Left ventricle myocardium inferior (tissue), 1 donor: ENCODE measurements around the gene MPC1L. TPM values are rescaled to one million over a fixed set of nuclear protein-coding genes. Genes with fewer than 3 reads are reported as not detected.
"Not testable (repeated sequence)": the region's sequence is repeated elsewhere in the genome, so short reads cannot be mapped to it uniquely, and the experiment has no call there.

Experiments
- DNase-seq: peaks from one replicate; pipeline ENCODE4 v3.0.0-alpha.2; 2020
- H3K27ac ChIP-seq: fragments of 200-600 bp; replicated peaks from 2 replicates; pipeline ENCODE4 v1.8.0; 2021
- H3K27me3 ChIP-seq: fragments of 200-600 bp; 2 replicates; pipeline ENCODE4 v1.8.0; 2021; ENCODE audit warnings: low read depth
- H3K36me3 ChIP-seq: fragments of 200-600 bp; 2 replicates; pipeline ENCODE4 v1.8.0; 2021
- H3K4me1 ChIP-seq: fragments of 200-600 bp; 2 replicates; pipeline ENCODE4 v1.8.0; 2021
- H3K4me3 ChIP-seq: fragments of 200-600 bp; 2 replicates; pipeline ENCODE4 v1.8.0; 2021; ENCODE audit warnings: mild to moderate bottlenecking, moderate library complexity
- H3K9me3 ChIP-seq: fragments of 200-600 bp; replicated peaks from 2 replicates; pipeline ENCODE4 v1.8.0; 2021
- CTCF ChIP-seq: fragments of 200-600 bp; IDR thresholded peaks from 2 replicates; pipeline ENCODE4 v1.8.0; 2021; ENCODE audit warnings: antibody characterized with exemption, mild to moderate bottlenecking, borderline replicate concordance
- intact Hi-C: fragments of 100-400 bp; cut with micrococcal nuclease; formaldehyde crosslinking; loops from one replicate; pipeline ENCODE4 v1.11.0; 2022
- long read RNA-seq: library from polyadenylated mRNA; unstranded; transcript quantifications from one replicate; pipeline ENCODE4 v2.0.0, GENCODE V29; 2021
- total RNA-seq: library from RNA; stranded (reverse); fragmentation: NEBNext Ultra II Directional; extraction: Animal tissue kit (Norgen Biotek cat#: 25700); gene quantifications from one replicate; pipeline ENCODE4 v1.2.1, GENCODE V29; 2021
- donor health status: DM: no; HTN: yes; CAD: no; lungs with severe emphysema.

Gene MPC1L
- total RNA-seq, result not detected
- long read RNA-seq, result 0 reads

GRCh38 chrX:40623139-40623536, at the start of gene MPC1L:
TSS of gene MPC1L (plus strand) at chrX:40623428. CDS start at chrX:40623566, 138 bp downstream.
- Histone ChIP-seq H3K36me3 (peaks cover 12% of the 10 kb centered on the region), H3K4me3 (no peak within 1 kb of the TSS), H3K27ac (no peak within 1 kb of the TSS), H3K4me1 (no peaks in the 10 kb centered on the region), H3K27me3 (no peaks in the 10 kb centered on the region), H3K9me3 (no peaks in the 10 kb centered on the region)
- intact Hi-C loops, result no loop called here
- TF ChIP-seq CTCF, result no peak
- no peak for DNase-seq

DNA sequence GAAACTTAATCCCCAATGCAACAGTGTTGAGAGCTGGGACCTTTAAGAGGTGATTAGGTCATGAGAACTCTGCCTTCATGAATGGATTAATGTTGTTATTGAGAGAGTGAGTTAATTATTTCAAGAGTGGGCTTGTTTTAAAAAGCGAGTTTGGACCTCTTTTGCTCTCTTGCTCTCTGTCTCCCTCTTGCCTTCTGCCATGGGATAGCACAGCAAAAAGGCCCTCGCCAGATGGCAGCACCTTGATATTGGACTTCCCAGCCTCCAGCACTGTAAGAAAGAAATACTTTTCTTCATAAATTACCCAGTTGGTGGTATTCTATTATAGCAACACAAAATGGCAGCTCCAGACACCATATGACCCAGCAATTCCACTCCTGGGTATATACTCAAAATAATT, 49.5 kb upstream of the MPC1L start:
- DNase-seq, result no peak
- H3K9me3 ChIP-seq, result no peaks in the 10 kb centered on the region
- no peak overlapping the region for H3K27ac ChIP-seq
- H3K4me3 ChIP-seq, result no peak overlapping the region
- peak; percentile 32 for TF ChIP-seq CTCF
- intact Hi-C loops, result no loop called here
- H3K36me3 ChIP-seq, result no peaks in the 10 kb centered on the region
- H3K27me3 ChIP-seq, result no peaks in the 10 kb centered on the region
- no peaks in the 10 kb centered on the region for H3K4me1 ChIP-seq

DNA sequence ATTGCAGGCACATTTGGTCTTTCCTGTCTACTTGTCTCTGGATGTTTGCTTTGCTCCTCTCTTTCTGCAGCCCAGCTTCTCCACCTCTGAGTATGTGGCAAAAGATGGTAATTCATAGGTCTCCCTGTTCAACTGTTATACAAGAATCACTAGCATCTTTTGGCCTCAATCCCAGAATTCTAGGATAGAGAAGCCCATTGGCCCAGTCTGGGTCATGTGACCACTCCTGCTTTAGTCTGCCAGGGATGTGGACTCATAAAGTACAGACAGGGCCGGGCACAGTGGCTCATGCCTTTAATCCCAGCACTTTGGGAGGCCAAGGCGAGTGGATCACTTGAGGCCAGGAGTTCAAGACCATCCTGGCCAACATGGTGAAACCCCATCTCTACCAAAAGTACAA, 47.8 kb upstream of the MPC1L start:
- H3K27me3 ChIP-seq, H3K27ac ChIP-seq, H3K36me3 ChIP-seq, intact Hi-C loops, H3K4me1 ChIP-seq, H3K4me3 ChIP-seq, H3K9me3 ChIP-seq, DNase-seq: not testable (repeated sequence)

DNA sequence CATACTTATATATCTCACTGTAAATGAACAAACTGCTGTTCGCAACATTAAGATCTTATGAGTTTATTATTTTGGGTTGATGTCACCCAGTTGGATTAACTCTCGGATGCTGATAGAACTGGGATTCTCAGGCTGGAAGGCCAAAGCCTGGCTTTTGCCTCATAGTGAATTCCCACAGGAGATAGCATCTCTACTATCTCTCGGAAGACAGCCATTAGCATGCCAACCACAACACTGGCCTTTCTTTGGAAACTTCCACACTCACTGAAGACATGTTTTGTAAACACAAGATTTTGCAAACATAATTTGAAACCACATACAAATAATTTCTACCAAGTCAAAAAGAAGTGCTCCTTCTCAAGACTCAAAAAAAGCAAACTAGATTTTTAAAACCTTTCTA, 46.9 kb upstream of the MPC1L start:
- DNase-seq, result no peak
- TF ChIP-seq CTCF, result no peak
- Histone ChIP-seq H3K9me3 (no peaks in the 10 kb centered on the region), H3K4me3 (no peak overlapping the region), H3K36me3 (no peaks in the 10 kb centered on the region), H3K27ac (no peak overlapping the region), H3K27me3 (no peaks in the 10 kb centered on the region), H3K4me1 (peaks cover 5% of the 10 kb centered on the region)
- intact Hi-C loops, result no loop called here

GRCh38 chrX:40578039-40578695, 45.1 kb upstream of the MPC1L start:
- Histone ChIP-seq H3K27me3 (no peaks in the 10 kb centered on the region), H3K27ac (no peak overlapping the region), H3K9me3 (no peaks in the 10 kb centered on the region), H3K4me1 (peaks cover 23% of the 10 kb centered on the region), H3K4me3 (no peak overlapping the region), H3K36me3 (no peaks in the 10 kb centered on the region)
- TF ChIP-seq CTCF, result no peak
- intact Hi-C loops, result no loop called here
- no peak for DNase-seq

GRCh38 chrX:40579141-40579540, 44.1 kb upstream of the MPC1L start:
- no peaks in the 10 kb centered on the region for H3K27me3 ChIP-seq
- H3K9me3 ChIP-seq, result no peaks in the 10 kb centered on the region
- H3K4me3 ChIP-seq, result no peak overlapping the region
- intact Hi-C loops, result no loop called here
- no peaks in the 10 kb centered on the region for H3K36me3 ChIP-seq
- no peak overlapping the region for H3K27ac ChIP-seq
- DNase-seq, result no peak
- no peak for TF ChIP-seq CTCF
- H3K4me1 ChIP-seq, result peaks cover 24% of the 10 kb centered on the region
